ENCODE data around the gene LAS1L. TPM values are rescaled to one million over a fixed set of nuclear protein-coding genes. Genes with fewer than 3 reads are reported as not detected.

The LAS1L gene
- polyA plus RNA-seq, 2 of the 4 experiments (the other 2 are of a cell fraction) = 67.7 to 72.0 TPM

DNA sequence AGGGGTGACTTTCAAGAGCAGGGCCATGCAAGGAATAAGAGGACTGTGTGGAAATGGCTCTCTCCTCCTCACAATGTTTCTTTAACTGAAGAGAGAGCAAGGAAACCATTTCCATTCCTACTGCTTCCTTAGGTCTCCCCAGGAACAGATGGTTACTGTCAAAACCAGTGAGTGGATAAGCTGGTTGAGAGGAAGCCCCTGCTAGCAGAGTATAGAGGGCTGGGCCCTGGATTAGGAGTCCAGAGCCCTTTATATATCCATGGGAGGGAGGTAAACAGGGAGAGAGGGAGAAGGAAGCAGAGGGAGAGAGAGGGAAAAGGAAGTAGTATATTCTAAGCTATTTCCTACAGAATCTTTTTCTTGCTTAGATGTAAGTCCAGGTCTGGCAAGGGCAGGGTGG lies 43.8 kb upstream of the LAS1L start:
- POLR2A ChIA-PET = no interaction called here
- ATAC-seq = no peak
- Histone ChIP-seq H3K27ac (no peak overlapping the region), H3K4me1 (no peaks in the 10 kb centered on the region), H3K4me2 (no peak overlapping the region), H3K9me3 (no peaks in the 10 kb centered on the region), H3K4me3 (no peak overlapping the region)
- CTCF ChIA-PET = interaction anchor here (3.6 to 4.6 kb wide), 2 partner anchors 409 to 1150 kb away, joined by 19 to 49 read pairs; no protein-coding TSS in a partner anchor
- no peak for DNase-seq (ENCODE audit: low read depth in 1 of 2, low spot score in 1 of 2)
- TF ChIP-seq, protein P1, sequence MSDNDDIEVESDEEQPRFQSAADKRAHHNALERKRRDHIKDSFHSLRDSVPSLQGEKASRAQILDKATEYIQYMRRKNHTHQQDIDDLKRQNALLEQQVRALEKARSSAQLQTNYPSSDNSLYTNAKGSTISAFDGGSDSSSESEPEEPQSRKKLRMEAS (IDR thresholded peaks at IDR 0.05) = no peak
- TF ChIP-seq BCL3 (IDR thresholded peaks at IDR 0.05) = no peak
- TF ChIP-seq EHMT2 (IDR thresholded peaks at IDR 0.05; ENCODE audit: low read depth) = no peak
- TF ChIP-seq HOXA7 (CRISPR knock-in tag; IDR thresholded peaks at IDR 0.05) = no peak
- TF ChIP-seq RARB (CRISPR knock-in tag; IDR thresholded peaks at IDR 0.05) = no peak
- TF ChIP-seq PHF8 (IDR thresholded peaks at IDR 0.05; ENCODE audit: borderline replicate concordance, low read depth) = no peak
- FAIRE-seq = no peak

- Histone ChIP-seq H3K4me3 (no peak overlapping the region), H3K9me3 (no peaks in the 10 kb centered on the region), H3K27ac (no peak overlapping the region), H3K4me2 (no peak overlapping the region), H3K4me1 (no peaks in the 10 kb centered on the region)
- ATAC-seq (no peak), DNase-seq (ENCODE audit: low read depth in 1 of 2, low spot score in 1 of 2) (no peak), FAIRE-seq (no peak)
- TF ChIP-seq PHF8 (IDR thresholded peaks at IDR 0.05; ENCODE audit: borderline replicate concordance, low read depth) = no peak
- no peak for TF ChIP-seq EHF (CRISPR knock-in tag; IDR thresholded peaks at IDR 0.05)
- no peak for TF ChIP-seq NR3C1 (IDR thresholded peaks at IDR 0.05)
- TF ChIP-seq FOSL2 (IDR thresholded peaks at IDR 0.05) = no peak
- no peak for TF ChIP-seq FOSL2 (CRISPR knock-in tag; IDR thresholded peaks at IDR 0.05)
- TF ChIP-seq PBX3 (IDR thresholded peaks at IDR 0.05) = no peak
- no peak for TF ChIP-seq ZFP36 (IDR thresholded peaks at IDR 0.05; ENCODE audit: borderline replicate concordance, partially characterized antibody)
- no peak for TF ChIP-seq RNF2 (IDR thresholded peaks at IDR 0.05; ENCODE audit: borderline replicate concordance, low read depth)
- TF ChIP-seq, protein P2, sequence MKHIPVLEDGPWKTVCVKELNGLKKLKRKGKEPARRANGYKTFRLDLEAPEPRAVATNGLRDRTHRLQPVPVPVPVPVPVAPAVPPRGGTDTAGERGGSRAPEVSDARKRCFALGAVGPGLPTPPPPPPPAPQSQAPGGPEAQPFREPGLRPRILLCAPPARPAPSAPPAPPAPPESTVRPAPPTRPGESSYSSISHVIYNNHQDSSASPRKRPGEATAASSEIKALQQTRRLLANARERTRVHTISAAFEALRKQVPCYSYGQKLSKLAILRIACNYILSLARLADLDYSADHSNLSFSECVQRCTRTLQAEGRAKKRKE (CRISPR knock-in tag; IDR thresholded peaks at IDR 0.05; ENCODE audit: low read depth) = no peak
- no peak for TF ChIP-seq CBX8 (IDR thresholded peaks at IDR 0.05)
- TF ChIP-seq BCL3 (IDR thresholded peaks at IDR 0.05) = no peak
- no peak for TF ChIP-seq MAFK (IDR thresholded peaks at IDR 0.05; ENCODE audit: partially characterized antibody)
- no peak for TF ChIP-seq FOSB (CRISPR knock-in tag; IDR thresholded peaks at IDR 0.05)
- no peak for TF ChIP-seq EP300 (IDR thresholded peaks at IDR 0.05)
- TF ChIP-seq, protein P3, sequence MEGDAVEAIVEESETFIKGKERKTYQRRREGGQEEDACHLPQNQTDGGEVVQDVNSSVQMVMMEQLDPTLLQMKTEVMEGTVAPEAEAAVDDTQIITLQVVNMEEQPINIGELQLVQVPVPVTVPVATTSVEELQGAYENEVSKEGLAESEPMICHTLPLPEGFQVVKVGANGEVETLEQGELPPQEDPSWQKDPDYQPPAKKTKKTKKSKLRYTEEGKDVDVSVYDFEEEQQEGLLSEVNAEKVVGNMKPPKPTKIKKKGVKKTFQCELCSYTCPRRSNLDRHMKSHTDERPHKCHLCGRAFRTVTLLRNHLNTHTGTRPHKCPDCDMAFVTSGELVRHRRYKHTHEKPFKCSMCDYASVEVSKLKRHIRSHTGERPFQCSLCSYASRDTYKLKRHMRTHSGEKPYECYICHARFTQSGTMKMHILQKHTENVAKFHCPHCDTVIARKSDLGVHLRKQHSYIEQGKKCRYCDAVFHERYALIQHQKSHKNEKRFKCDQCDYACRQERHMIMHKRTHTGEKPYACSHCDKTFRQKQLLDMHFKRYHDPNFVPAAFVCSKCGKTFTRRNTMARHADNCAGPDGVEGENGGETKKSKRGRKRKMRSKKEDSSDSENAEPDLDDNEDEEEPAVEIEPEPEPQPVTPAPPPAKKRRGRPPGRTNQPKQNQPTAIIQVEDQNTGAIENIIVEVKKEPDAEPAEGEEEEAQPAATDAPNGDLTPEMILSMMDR (IDR thresholded peaks at IDR 0.05) = no peak
- no peak for TF ChIP-seq HES2 (IDR thresholded peaks at IDR 0.05)
- no peak for TF ChIP-seq ZSCAN20 (CRISPR knock-in tag; IDR thresholded peaks at IDR 0.05)
- TF ChIP-seq SMC3 (IDR thresholded peaks at IDR 0.05) = no peak
- TF ChIP-seq RARB (CRISPR knock-in tag; IDR thresholded peaks at IDR 0.05) = no peak
- no peak for TF ChIP-seq HOXB13 (CRISPR knock-in tag; IDR thresholded peaks at IDR 0.05; ENCODE audit: low read depth)
- TF ChIP-seq HDAC2 (IDR thresholded peaks at IDR 0.05) = no peak
- ChIA-PET POLR2A (no interaction called here), CTCF (no interaction called here)
Observed at GRCh38 chrX:65576160-65576559, 41.6 kb upstream of the LAS1L start.

All from A549 (cell line).